Measurements from ENCODE around the gene ARL11.

GRCh38 chr13:49610176-49610575 lies 18.1 kb upstream of the ARL11 start:
- no peak for TF ChIP-seq EP300 (conservative IDR thresholded peaks at IDR 0.05; ENCODE audit: poor library complexity, severe bottlenecking)
- TF ChIP-seq REST (IDR thresholded peaks at IDR 0.05; ENCODE audit: borderline replicate concordance), result no peak

Data from neural cell (in vitro differentiated cells).